ENCODE results near the gene PCK1. TPM values are rescaled to one million over a fixed set of nuclear protein-coding genes. Genes with fewer than 3 reads are reported as not detected.

Gene PCK1
- total RNA-seq, 1 donor from 2014 or later: not detected

- Mint-ChIP-seq H3K4me3 (no peak overlapping the region), H3K36me3 (ENCODE audit: low read depth) (no peaks in the 10 kb centered on the region), H3K27me3 (peaks cover 34% of the 10 kb centered on the region), H3K9me3 (no peaks in the 10 kb centered on the region), H3K27ac (no peak overlapping the region), H3K4me1 (no peaks in the 10 kb centered on the region)
- ChIA-PET CTCF (no interaction called here), POLR2A (no interaction called here)
- DNase-seq (no peak), ATAC-seq (ENCODE audit: low read depth) (no peak)
- intact Hi-C loops (cut with micrococcal nuclease): no loop called here
- TF ChIP-seq CTCF (IDR thresholded peaks at IDR 0.05): no peak
These were observed 2.2 kb upstream of the PCK1 start for GRCh38 chr20:57558614-57559288.

GRCh38 chr20:57559289-57559634, 1.6 kb upstream of the PCK1 start:
- no peak for TF ChIP-seq CTCF (IDR thresholded peaks at IDR 0.05)
- H3K36me3 Mint-ChIP-seq (ENCODE audit: low read depth): no peaks in the 10 kb centered on the region
- H3K4me1 Mint-ChIP-seq: no peaks in the 10 kb centered on the region
- intact Hi-C loops (cut with micrococcal nuclease): no loop called here
- CTCF ChIA-PET: no interaction called here
- peaks cover 34% of the 10 kb centered on the region for H3K27me3 Mint-ChIP-seq
- no peak overlapping the region for H3K4me3 Mint-ChIP-seq
- ATAC-seq (ENCODE audit: low read depth): no peak
- POLR2A ChIA-PET: no interaction called here
- no peak overlapping the region for H3K27ac Mint-ChIP-seq
- H3K9me3 Mint-ChIP-seq: no peaks in the 10 kb centered on the region
- no peak for DNase-seq

GRCh38 chr20:57559658-57560553, 1.0 kb upstream of the PCK1 start:
- ChIA-PET POLR2A (no interaction called here), CTCF (no interaction called here)
- no peak for DNase-seq
- Mint-ChIP-seq H3K27me3 (peaks cover 34% of the 10 kb centered on the region), H3K9me3 (no peaks in the 10 kb centered on the region), H3K4me1 (no peaks in the 10 kb centered on the region), H3K4me3 (no peak overlapping the region), H3K36me3 (ENCODE audit: low read depth) (no peaks in the 10 kb centered on the region), H3K27ac (no peak overlapping the region)
- ATAC-seq (ENCODE audit: low read depth): no peak
- TF ChIP-seq CTCF (IDR thresholded peaks at IDR 0.05): no peak
- intact Hi-C loops (cut with micrococcal nuclease): no loop called here

- Mint-ChIP-seq H3K27me3 (peaks cover 32% of the 10 kb centered on the region), H3K4me1 (no peaks in the 10 kb centered on the region), H3K27ac (no peak overlapping the region), H3K9me3 (no peaks in the 10 kb centered on the region), H3K4me3 (no peak overlapping the region), H3K36me3 (ENCODE audit: low read depth) (no peaks in the 10 kb centered on the region)
- DNase-seq: no peak
- ChIA-PET CTCF (no interaction called here), POLR2A (no interaction called here)
- TF ChIP-seq CTCF (IDR thresholded peaks at IDR 0.05): no peak
- ATAC-seq (ENCODE audit: low read depth): no peak
- intact Hi-C loops (cut with micrococcal nuclease): no loop called here
These were observed 708 bp downstream of the PCK1 start for GRCh38 chr20:57561356-57562279.

Measured in activated B cell treated with CpG ODN at 0.5 μM for 24 hours (primary cell).